ENCODE data around the gene KIF6. TPM values are rescaled to one million over a fixed set of nuclear protein-coding genes. Genes with fewer than 3 reads are reported as not detected.

KIF6 gene
- total RNA-seq, 1 donor from 2014 or later, result 1.2 TPM

GRCh38 chr6:39339868-39340550 is 385.2 kb downstream of the KIF6 start:
- no peak for DNase-seq (ENCODE audit: low spot score in 2 of 2)
- FAIRE-seq, result no peak

DNA sequence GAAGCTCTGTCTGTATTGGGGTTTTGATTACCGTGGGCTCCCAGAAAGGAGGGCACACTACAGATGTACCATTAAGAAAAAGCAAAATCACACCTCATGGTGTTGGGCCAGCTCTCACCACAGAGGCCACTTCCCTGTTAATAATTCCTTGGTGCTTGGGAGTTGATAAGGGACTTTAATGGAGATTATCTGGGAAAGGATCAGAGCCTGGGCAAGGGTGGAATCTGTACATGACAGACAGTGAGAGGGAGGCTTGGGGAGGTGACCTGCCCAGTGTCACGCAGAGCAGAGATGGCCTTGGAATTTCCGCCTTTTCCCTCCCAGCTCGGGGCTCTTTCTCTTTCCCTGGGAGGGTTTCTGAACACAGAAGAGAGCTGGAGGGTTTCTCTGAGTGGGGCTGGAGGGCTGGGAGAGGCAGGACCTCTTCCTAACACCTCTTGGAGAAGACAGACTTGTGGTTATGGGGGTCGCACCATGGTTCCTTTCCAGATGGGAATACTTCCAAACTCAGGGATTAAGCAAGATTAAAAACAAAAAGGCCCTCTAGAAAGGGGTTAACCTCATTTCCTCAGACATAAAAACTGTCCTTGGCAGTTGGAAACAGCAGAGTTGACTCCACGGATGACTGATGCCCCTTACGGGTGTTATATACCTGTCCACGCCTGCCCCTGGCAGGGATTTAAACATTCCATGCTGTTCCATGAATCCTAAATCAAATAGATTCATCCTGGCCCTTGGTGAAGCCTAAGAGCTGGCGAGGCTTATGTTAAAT is 385.9 kb downstream of the KIF6 start:
- DNase-seq (ENCODE audit: low spot score in 2 of 2) (no peak), FAIRE-seq (no peak)

GRCh38 chr6:39338397-39338796 is 386.8 kb downstream of the KIF6 start:
- no peak for DNase-seq (ENCODE audit: low spot score in 2 of 2)
- FAIRE-seq, result no peak

GRCh38 chr6:39335780-39336545 is 389.2 kb downstream of the KIF6 start:
- no peak for FAIRE-seq

GRCh38 chr6:39333644-39334438 is 391.4 kb downstream of the KIF6 start:
- FAIRE-seq (no peak), DNase-seq (ENCODE audit: low spot score in 2 of 2) (no peak)

More at GRCh38 chr6:39335780-39336545, 389.2 kb downstream of the KIF6 start:
- DNase-seq (ENCODE audit: low spot score in 2 of 2), result no peak

- FAIRE-seq (no peak), DNase-seq (ENCODE audit: low spot score in 2 of 2) (peak in 1 of 2 donors; percentile 59)
Observed at GRCh38 chr6:39330476-39330875, 394.7 kb downstream of the KIF6 start.

- FAIRE-seq, result no peak
- DNase-seq (ENCODE audit: low spot score in 2 of 2), result no peak
Observed at GRCh38 chr6:39330057-39330456, 395.2 kb downstream of the KIF6 start.

- DNase-seq (ENCODE audit: low spot score in 2 of 2) (no peak), FAIRE-seq (no peak)
Observed at GRCh38 chr6:39328066-39328465, 397.1 kb downstream of the KIF6 start.

DNA sequence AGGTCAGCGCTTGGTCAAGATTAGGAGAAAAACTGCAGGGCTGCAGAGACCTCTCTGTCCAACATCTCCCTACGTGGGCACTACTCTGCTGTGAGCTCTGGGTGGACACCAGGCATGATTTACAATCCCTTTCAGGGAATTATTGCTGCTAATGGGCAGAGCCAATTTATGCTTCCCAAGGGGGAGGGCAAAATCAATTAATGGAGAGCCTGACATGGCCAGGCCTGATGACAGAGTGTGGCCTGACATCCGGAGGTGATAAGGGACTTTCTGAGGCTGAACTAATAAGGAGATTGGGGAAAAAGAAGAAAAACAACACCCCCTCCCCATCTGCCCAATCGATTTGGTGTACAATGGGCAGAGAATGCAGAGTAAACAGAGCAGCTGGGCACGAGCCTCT is 397.7 kb downstream of the KIF6 start:
- FAIRE-seq, result no peak
- DNase-seq (ENCODE audit: low spot score in 2 of 2), result no peak

GRCh38 chr6:39322306-39322850 is 402.8 kb downstream of the KIF6 start, which contains the start of gene KCNK16:
Gene KCNK16, minus strand, starts transcription at chr6:39322702. Its CDS starts 162 bp downstream, at chr6:39322540.
- no peak for DNase-seq (ENCODE audit: low spot score in 2 of 2)
- no peak for FAIRE-seq

DNA sequence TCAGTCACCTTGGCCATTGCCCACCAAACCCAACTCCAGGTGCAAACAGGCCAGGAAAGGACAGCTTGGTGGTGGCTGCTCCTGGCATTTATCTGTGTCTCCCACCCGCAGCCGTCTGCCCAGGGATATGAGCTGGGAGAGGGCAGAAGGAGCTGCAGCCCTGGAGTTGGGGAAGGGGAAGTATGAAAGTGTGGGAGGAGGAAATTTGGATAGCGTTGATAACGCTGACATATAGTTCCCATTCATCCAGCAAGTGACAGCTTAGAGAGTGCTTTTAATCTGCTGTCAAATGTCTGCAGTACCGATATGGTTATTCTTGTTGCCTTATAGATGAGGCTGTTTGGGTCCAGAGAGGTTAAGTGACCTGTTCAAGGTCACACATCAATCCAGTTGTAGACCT is 403.4 kb downstream of the KIF6 start:
- FAIRE-seq (no peak), DNase-seq (ENCODE audit: low spot score in 2 of 2) (no peak)

DNA sequence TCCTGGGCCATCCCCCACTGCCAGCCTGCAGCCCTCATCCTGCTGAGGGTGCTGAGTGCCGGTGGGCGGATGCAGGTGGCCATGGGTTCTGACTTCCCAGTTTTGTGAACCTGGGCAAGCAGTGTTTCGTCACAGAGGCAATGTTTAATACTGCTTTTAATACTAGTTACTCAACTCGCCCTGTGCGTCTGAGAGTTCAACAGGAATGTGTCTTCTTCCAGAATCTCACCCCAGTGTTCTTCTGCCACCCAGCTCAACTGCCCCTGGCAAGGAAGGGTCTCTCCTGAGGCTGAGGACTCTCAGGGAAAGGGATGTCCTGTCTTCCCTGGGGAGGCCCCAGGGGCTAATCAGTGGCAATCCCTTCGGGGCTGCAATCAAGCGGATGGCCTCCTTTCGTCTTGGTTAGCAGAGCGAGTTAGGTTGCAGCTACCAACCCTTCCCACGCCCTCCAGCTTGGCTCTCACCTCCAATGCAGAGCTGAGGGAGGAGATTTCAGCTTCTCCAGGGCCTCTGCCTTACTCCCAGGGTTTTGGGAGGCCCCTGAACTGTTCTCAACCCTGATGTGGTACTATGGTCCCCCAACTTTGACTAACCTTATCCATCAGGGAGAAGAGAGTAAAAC is 404.7 kb downstream of the KIF6 start:
- FAIRE-seq (no peak), DNase-seq (ENCODE audit: low spot score in 2 of 2) (no peak)

- FAIRE-seq (no peak), DNase-seq (ENCODE audit: low spot score in 2 of 2) (no peak)
Observed at GRCh38 chr6:39319621-39320362, 405.4 kb downstream of the KIF6 start.

DNA sequence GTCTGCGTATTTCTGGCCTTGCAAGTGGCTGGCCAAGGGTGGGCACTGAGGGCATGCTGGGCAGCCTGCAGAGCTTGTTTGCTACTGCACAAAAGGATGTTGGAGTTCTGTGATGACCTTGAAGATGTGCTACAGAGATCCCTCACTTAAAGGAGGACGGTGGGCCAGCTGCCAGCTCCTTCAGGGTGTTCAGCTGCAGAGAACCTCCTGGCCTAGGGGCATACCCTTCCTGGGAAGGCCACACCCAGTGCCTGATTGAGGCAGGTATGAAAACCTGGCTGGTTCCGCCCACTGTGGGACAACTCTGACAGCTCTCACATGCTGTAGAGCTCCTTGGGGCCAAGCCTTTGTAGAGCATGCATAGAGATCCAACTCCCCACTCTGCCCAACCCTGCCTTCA is 408.0 kb downstream of the KIF6 start:
- no peak for FAIRE-seq
- DNase-seq (ENCODE audit: low spot score in 2 of 2), result no peak

GRCh38 chr6:39314273-39314795 is 410.9 kb downstream of the KIF6 start, which contains the start of gene KCNK17:
Gene KCNK17, minus strand, starts transcription at chr6:39314419. Its CDS starts 99 bp downstream, at chr6:39314320.
- no peak for FAIRE-seq
- no peak for DNase-seq (ENCODE audit: low spot score in 2 of 2)

DNA sequence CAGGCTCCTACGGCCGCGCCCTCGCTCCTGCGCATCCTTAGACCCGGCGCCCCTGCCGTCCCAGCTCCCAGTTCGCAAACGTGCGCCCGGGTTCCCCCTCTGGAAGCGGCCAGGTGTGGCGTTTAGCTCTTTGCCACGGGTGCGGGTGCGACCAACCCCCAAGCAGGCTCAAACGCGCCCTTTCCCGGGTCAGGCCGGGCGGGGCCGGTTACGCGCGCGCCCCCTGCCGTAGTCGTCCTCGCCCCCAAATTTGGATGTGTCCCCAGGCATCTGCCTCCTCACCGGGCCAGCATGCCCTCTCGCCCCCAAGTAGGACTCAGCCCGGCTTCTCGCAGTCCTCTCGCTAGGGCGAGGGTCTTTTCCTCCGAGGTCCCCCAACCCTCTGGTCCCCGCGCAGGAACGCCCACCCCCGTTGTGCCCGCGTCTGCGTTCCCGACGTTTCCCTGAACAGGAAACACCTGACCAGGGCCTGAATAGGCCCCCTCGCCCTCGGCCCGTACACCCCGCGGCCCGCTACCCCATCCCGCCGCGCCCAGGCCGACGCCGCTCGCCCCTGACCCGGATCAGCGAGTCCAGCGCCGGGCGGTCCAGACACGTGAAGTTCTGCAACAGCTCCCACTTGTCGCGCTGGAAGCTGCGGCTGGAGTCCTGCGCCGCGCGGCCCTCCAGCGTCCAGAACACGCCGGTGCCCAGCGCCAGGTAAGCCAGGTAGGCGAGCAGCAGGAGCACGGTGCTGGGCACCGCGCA is 411.5 kb downstream of the KIF6 start:
- DNase-seq (ENCODE audit: low spot score in 2 of 2) (no peak), FAIRE-seq (no peak)

DNA sequence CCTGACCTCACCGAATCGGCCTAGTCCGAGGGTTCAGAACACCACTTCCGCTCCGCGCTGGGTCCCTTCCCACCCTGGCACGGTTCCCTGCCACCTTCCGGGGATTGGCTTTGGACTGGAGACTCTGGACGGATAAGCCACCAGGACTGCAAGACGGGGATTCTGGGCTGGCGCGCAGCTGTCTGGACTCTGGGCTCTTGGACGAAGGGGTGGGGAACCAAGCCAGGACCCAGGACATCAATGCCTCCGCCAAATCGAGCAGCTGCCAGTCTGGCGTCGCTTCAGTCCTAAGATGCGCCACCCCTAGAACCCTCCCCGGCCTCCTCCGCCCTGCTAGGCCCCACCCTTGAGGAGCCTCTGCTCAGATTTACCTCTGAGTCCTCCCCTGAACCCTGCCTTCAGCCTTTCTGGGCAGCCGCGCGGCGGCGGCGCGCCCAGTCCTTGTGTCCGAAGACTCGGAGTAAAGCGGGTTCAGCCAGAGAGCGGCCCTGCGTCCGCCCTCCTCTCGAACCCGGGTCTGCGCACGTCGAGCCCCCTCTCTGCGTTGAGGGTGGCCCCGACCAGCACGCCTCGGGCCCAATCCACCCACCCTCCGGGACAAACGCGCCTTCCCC is 412.2 kb downstream of the KIF6 start:
- FAIRE-seq, result no peak
- no peak for DNase-seq (ENCODE audit: low spot score in 2 of 2)
